HepG2 (cell line): ENCODE results near the gene PLXNB2. TPM values are rescaled to one million over a fixed set of nuclear protein-coding genes. Genes with fewer than 3 reads are reported as not detected.

Source experiments
- GATAD1 ChIP-seq: IDR thresholded peaks from 2 replicates; pipeline ENCODE4 v1.6.1; 2016; ENCODE audit warnings: missing genetic modification reagents, missing compliant biosample characterization
- MBNL3 ChIP-seq: fragments of 250-450 bp; sonication (Bioruptor Pico); conservative IDR thresholded peaks from 2 replicates; pipeline ENCODE4 v1.8.0; 2022; ENCODE audit warnings: mild to moderate bottlenecking, inconsistent platforms
- MEIS2 ChIP-seq: sonication (generic); formaldehyde crosslinking; IDR thresholded peaks from 2 replicates; pipeline ENCODE4 v1.9.0; 2021; ENCODE audit warnings: mild to moderate bottlenecking, missing genetic modification reagents
- MXD4 ChIP-seq: IDR thresholded peaks from 2 replicates; pipeline ENCODE4 v1.6.1; 2016; ENCODE audit warnings: mild to moderate bottlenecking, missing biosample characterization, missing genetic modification reagents
- NFKBIZ ChIP-seq: IDR thresholded peaks from 2 replicates; pipeline ENCODE4 v1.6.1; 2018; ENCODE audit warnings: missing genetic modification reagents, missing compliant biosample characterization
- NR2C2 ChIP-seq: sonication (generic); formaldehyde crosslinking; IDR thresholded peaks from 2 replicates; pipeline ENCODE4 v1.4.0; 2020; ENCODE audit warnings: missing genetic modification reagents, mild to moderate bottlenecking, moderate library complexity, borderline replicate concordance
- RFX1 ChIP-seq: fragments of 450-650 bp; IDR thresholded peaks from 2 replicates; pipeline ENCODE4 v1.6.1; 2017
- SALL1 ChIP-seq: sonication (generic); formaldehyde crosslinking; IDR thresholded peaks from 2 replicates; pipeline ENCODE4 v1.8.0; 2022; ENCODE audit warnings: mild to moderate bottlenecking, missing genetic modification reagents
- SP1 ChIP-seq, 2 experiments: fragments of 450-650 bp in 1 of 2; sonication (generic) in 1 of 2; formaldehyde crosslinking in 1 of 2; IDR thresholded peaks; 2 replicates each; pipeline versions ENCODE4 v1.4.0 to v1.6.1; 2016 to 2020; ENCODE audit warnings: missing genetic modification reagents in 1 of 2
- ZC3H13 ChIP-seq: sonication (generic); formaldehyde crosslinking; IDR thresholded peaks from 2 replicates; pipeline ENCODE4 v1.8.1; 2023; ENCODE audit warnings: mild to moderate bottlenecking, missing genetic modification reagents, moderate library complexity
- ZNF235 ChIP-seq: sonication (generic); formaldehyde crosslinking; IDR thresholded peaks from 2 replicates; pipeline ENCODE4 v1.8.1; 2023; ENCODE audit warnings: mild to moderate bottlenecking, missing genetic modification reagents, borderline replicate concordance
- ZNF564 ChIP-seq: sonication (generic); formaldehyde crosslinking; IDR thresholded peaks from 2 replicates; pipeline ENCODE4 v1.8.1; 2023; ENCODE audit warnings: mild to moderate bottlenecking, missing genetic modification reagents
- ZNF644 ChIP-seq: IDR thresholded peaks from 2 replicates; pipeline ENCODE4 v1.6.1; 2016; ENCODE audit warnings: low read depth
- ZNF646 ChIP-seq: sonication (generic); formaldehyde crosslinking; IDR thresholded peaks from 2 replicates; pipeline ENCODE4 v1.9.0; 2021; ENCODE audit warnings: mild to moderate bottlenecking, missing genetic modification reagents
- ZNF746 ChIP-seq: sonication (generic); formaldehyde crosslinking; IDR thresholded peaks from 2 replicates; pipeline ENCODE4 v1.8.0; 2022; ENCODE audit warnings: mild to moderate bottlenecking, missing genetic modification reagents
- ZNF792 ChIP-seq: IDR thresholded peaks from 2 replicates; pipeline ENCODE4 v1.6.1; 2016
- polyA plus RNA-seq, 8 experiments: library from polyadenylated mRNA; depleted of rRNA in 3 of 8; stranded (reverse) in 7 of 8; unstranded in 1 of 8; fragments of >200 nt; fragmentation: Illumina TruSeq in 4 of 8; extraction: Trizol in 4 of 8; gene quantifications; 2 replicates each; pipeline versions ENCODE4 v1.2.1 to v1.2.3, GENCODE V29; 2011 to 2016; ENCODE audit warnings: low read depth in 4 of 8, missing spikeins in 1 of 8, mixed read lengths in 1 of 8; ENCODE audit not compliant: insufficient read depth in 1 of 8
- total RNA-seq, 5 experiments: library from RNA; depleted of rRNA; stranded (reverse); fragments of >200 nt; fragmentation: Illumina TruSeq; extraction: Trizol; gene quantifications; 2 replicates each; pipeline ENCODE4 v1.2.3, GENCODE V29; 2016; ENCODE audit warnings: low read depth in 1 of 5
- TF ChIP-seq, protein P1 (sequence below): sonication (generic); formaldehyde crosslinking; IDR thresholded peaks from 2 replicates; pipeline ENCODE4 v1.4.0; 2020; ENCODE audit warnings: missing genetic modification reagents, mild to moderate bottlenecking, borderline replicate concordance
- TF ChIP-seq, protein P2 (sequence below): IDR thresholded peaks from 2 replicates; pipeline ENCODE4 v1.6.1; 2018; ENCODE audit warnings: missing genetic modification reagents

PLXNB2 gene
- total and polyA plus RNA-seq, 2 of the 13 experiments (the other 11 are each of a cell fraction or from before 2014, with no cell fraction given), result 32.6 to 68.9 TPM

DNA sequence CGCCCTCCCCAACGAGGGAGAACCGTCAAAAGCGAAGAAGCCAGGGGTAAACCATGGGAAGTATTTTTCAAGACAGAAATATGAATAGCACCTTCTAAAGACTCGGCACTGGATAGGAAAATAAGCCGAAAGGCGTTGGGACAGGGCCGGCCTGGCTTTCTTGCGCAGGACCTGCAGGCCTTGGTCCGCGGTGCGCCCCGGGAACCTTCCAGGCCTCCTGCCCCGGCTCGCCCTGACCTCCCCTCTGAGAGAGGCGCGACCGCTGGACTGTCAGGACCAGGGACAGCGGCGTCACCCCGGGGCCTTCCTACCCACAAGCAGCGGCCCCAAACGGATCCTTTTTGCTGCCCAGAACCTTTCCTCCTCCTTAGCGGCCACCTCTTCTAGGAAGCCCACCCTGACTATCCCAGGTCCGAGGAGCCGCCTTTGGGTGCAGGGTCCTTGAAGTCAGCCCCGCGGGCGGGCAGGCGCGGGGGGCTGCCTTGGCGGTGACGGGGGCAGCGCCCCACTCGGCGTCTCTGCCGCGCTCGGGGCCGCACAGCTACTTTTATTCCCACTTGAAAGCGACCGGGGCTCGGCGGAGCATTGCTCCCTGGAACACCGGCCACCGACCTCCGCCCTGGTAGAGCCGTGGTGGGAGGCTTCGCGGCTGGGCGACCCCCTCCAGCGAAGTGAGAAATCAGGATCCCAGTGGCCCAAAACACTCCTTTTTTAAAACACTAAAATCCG, 36.6 kb downstream of the PLXNB2 start (continued):
- TF ChIP-seq, protein P1, sequence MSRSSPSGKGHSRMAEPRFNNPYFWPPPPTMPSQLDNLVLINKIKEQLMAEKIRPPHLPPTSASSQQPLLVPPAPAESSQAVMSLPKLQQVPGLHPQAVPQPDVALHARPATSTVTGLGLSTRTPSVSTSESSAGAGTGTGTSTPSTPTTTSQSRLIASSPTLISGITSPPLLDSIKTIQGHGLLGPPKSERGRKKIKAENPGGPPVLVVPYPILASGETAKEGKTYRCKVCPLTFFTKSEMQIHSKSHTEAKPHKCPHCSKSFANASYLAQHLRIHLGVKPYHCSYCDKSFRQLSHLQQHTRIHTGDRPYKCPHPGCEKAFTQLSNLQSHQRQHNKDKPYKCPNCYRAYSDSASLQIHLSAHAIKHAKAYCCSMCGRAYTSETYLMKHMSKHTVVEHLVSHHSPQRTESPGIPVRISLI (CRISPR knock-in tag), result no peak
- TF ChIP-seq ZNF792 (CRISPR knock-in tag) (peak; percentile 81; the same call in 1 of the 2 replicates), NFKBIZ (CRISPR knock-in tag) (peak; percentile 87), RFX1 (no peak), ZNF644 (CRISPR knock-in tag) (0 out of 2 replicates have a peak, but pooled peaks have one; percentile 21), SALL1 (CRISPR knock-in tag) (peak; percentile 86), MBNL3 (CRISPR knock-in tag) (no peak), SP1 (IDR thresholded peaks at IDR 0.05) (no peak), SP1 (CRISPR knock-in tag; IDR thresholded peaks at IDR 0.05) (no peak), MEIS2 (CRISPR knock-in tag) (peak; percentile 92), ZC3H13 (CRISPR knock-in tag) (peak; percentile 78), GATAD1 (CRISPR knock-in tag) (peak; percentile 76), ZNF646 (CRISPR knock-in tag) (no peak), ZNF746 (CRISPR knock-in tag) (no peak), MXD4 (CRISPR knock-in tag) (peak; percentile 82; the same call in 1 of the 2 replicates), ZNF235 (CRISPR knock-in tag) (peak; percentile 92), NR2C2 (CRISPR knock-in tag) (peak; percentile 26; the same call in 1 of the 2 replicates), ZNF564 (CRISPR knock-in tag) (0 out of 2 replicates have a peak, but pooled peaks have one; percentile 54)
- TF ChIP-seq, protein P2, sequence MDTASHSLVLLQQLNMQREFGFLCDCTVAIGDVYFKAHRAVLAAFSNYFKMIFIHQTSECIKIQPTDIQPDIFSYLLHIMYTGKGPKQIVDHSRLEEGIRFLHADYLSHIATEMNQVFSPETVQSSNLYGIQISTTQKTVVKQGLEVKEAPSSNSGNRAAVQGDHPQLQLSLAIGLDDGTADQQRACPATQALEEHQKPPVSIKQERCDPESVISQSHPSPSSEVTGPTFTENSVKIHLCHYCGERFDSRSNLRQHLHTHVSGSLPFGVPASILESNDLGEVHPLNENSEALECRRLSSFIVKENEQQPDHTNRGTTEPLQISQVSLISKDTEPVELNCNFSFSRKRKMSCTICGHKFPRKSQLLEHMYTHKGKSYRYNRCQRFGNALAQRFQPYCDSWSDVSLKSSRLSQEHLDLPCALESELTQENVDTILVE (CRISPR knock-in tag), result peak; percentile 88
